CD4-positive, alpha-beta memory T cell (primary cell): ENCODE results near the gene C12orf56. TPM values are rescaled to one million over a fixed set of nuclear protein-coding genes. Genes with fewer than 3 reads are reported as not detected.

Experiments
- CTCF ChIA-PET: fragments of 350-600 bp; sonication (Branson Sonifier 250); formaldehyde crosslinking; loops from one replicate; lab custom pipeline; 2021; ENCODE audit warnings: inconsistent platforms; ENCODE audit not compliant: partially characterized antibody; lab: Charles Lee
- POLR2A ChIA-PET: fragments of 350-600 bp; sonication (Branson Sonifier 250); formaldehyde crosslinking; loops from one replicate; lab custom pipeline; 2021; ENCODE audit not compliant: partially characterized antibody; lab: Charles Lee
- DNase-seq, 5 donors: peaks; one replicate each; pipeline versions ENCODE4 v3.0.0 to v3.0.0-alpha.2; 2020 to 2022; ENCODE audit warnings: mixed read lengths in 1 of 5
- H3K27ac ChIP-seq: one replicate; pipeline ENCODE4 v1.7.0; 2013; ENCODE audit warnings: low read depth, low read length
- H3K27me3 ChIP-seq: 2 replicates; pipeline ENCODE4 v1.7.0; 2013; ENCODE audit warnings: mild to moderate bottlenecking, low read length, moderate library complexity; ENCODE audit not compliant: insufficient read depth
- H3K36me3 ChIP-seq: 2 replicates; pipeline ENCODE4 v1.7.0; 2013; ENCODE audit warnings: mild to moderate bottlenecking, low read length, moderate library complexity; ENCODE audit not compliant: insufficient read depth
- H3K4me1 ChIP-seq: 2 replicates; pipeline ENCODE4 v1.7.0; 2013; ENCODE audit warnings: mild to moderate bottlenecking, low read length, moderate library complexity; ENCODE audit not compliant: insufficient read depth
- H3K4me3 ChIP-seq, 2 donors: one replicate each; pipeline ENCODE4 v1.7.0; 2013; ENCODE audit warnings: low read length in 2 of 2, mild to moderate bottlenecking in 1 of 2
- H3K9me3 ChIP-seq, 2 donors: one replicate each; pipeline ENCODE4 v1.7.0; 2013; ENCODE audit warnings: low read length in 2 of 2, control low read depth in 1 of 2; ENCODE audit not compliant: control insufficient read depth in 1 of 2
- H3K27ac Mint-ChIP-seq, 7 donors: one replicate each; pipeline ENCODE4 v1.8.0; 2020 to 2021; ENCODE audit warnings: mixed read lengths in 7 of 7, mild to moderate bottlenecking in 6 of 7, inconsistent platforms in 3 of 7, moderate library complexity in 3 of 7
- H3K27me3 Mint-ChIP-seq, 2 donors: one replicate each; pipeline ENCODE4 v1.8.0; 2020 to 2021; ENCODE audit warnings: mixed read lengths in 2 of 2
- H3K36me3 Mint-ChIP-seq, 2 donors: one replicate each; pipeline ENCODE4 v1.8.0; 2020 to 2021; ENCODE audit warnings: mixed read lengths in 2 of 2, inconsistent platforms in 1 of 2, mild to moderate bottlenecking in 1 of 2
- H3K4me1 Mint-ChIP-seq, 4 donors: one replicate each; pipeline ENCODE4 v1.8.0; 2020 to 2021; ENCODE audit warnings: mixed read lengths in 4 of 4, mild to moderate bottlenecking in 1 of 4
- H3K4me3 Mint-ChIP-seq, 8 donors: one replicate each; pipeline ENCODE4 v1.8.0; 2020 to 2021; ENCODE audit warnings: mixed read lengths in 8 of 8, mild to moderate bottlenecking in 7 of 8, moderate library complexity in 6 of 8, inconsistent platforms in 3 of 8
- H3K9me3 Mint-ChIP-seq, 8 donors: one replicate each; pipeline ENCODE4 v1.8.0; 2020 to 2021; ENCODE audit warnings: mixed read lengths in 8 of 8, mild to moderate bottlenecking in 5 of 8, inconsistent platforms in 3 of 8, moderate library complexity in 1 of 8
- intact Hi-C: fragments of 100-400 bp; cut with micrococcal nuclease; formaldehyde crosslinking; loops from one replicate; pipeline ENCODE4 v1.15.1; 2023
- polyA plus RNA-seq, 2 donors: library from polyadenylated mRNA; unstranded; fragments of 300-500 nt; fragmentation: Illumina TruSeq; gene quantifications; one replicate each; pipeline ENCODE4 v1.2.3, GENCODE V29; 2021
- total RNA-seq, 2 experiments: library from RNA; stranded (reverse); gene quantifications; one replicate each; pipeline ENCODE4 v1.2.3, GENCODE V29; 2021

C12orf56 gene
- total and polyA plus RNA-seq, 4 experiments from 2014 or later = not detected

- Mint-ChIP-seq H3K27ac (no peak overlapping the region), H3K9me3 (no peaks in the 10 kb centered on the region), H3K27me3 (no peaks in the 10 kb centered on the region), H3K36me3 (no peaks in the 10 kb centered on the region), H3K4me3 (no peak overlapping the region), H3K4me1 (no peaks in the 10 kb centered on the region)
- H3K36me3 ChIP-seq = no peaks in the 10 kb centered on the region
- no peaks in the 10 kb centered on the region for H3K27me3 ChIP-seq
- intact Hi-C loops = no loop called here
- no peak overlapping the region for H3K4me3 ChIP-seq
- no peak for DNase-seq
- CTCF ChIA-PET = interaction anchor here (1.0 kb wide), 1 partner anchor 14 kb away, joined by 3 read pairs; no protein-coding TSS in a partner anchor
- H3K9me3 ChIP-seq = no peaks in the 10 kb centered on the region
- H3K4me1 ChIP-seq = no peaks in the 10 kb centered on the region
- H3K27ac ChIP-seq = no peak overlapping the region
- POLR2A ChIA-PET = no interaction called here
Observed at GRCh38 chr12:64243809-64244208, 146.7 kb downstream of the C12orf56 start.

- Mint-ChIP-seq H3K27ac (no peak overlapping the region), H3K4me1 (no peaks in the 10 kb centered on the region), H3K4me3 (no peak overlapping the region), H3K9me3 (no peaks in the 10 kb centered on the region), H3K27me3 (peaks cover 2 to 4% of the 10 kb centered on the region in 2 donors), H3K36me3 (no peaks in the 10 kb centered on the region)
- Histone ChIP-seq H3K4me1 (no peaks in the 10 kb centered on the region), H3K9me3 (no peaks in the 10 kb centered on the region), H3K4me3 (no peak overlapping the region), H3K27ac (no peak overlapping the region), H3K27me3 (no peaks in the 10 kb centered on the region), H3K36me3 (no peaks in the 10 kb centered on the region)
- intact Hi-C loops = no loop called here
- DNase-seq = no peak
- CTCF ChIA-PET = interaction anchor here (1.4 kb wide), 1 partner anchor 150 kb away, joined by 3 read pairs; the partner anchor contains the start of gene C12orf56
- POLR2A ChIA-PET = no interaction called here
Observed at GRCh38 chr12:64240781-64241180, 149.8 kb downstream of the C12orf56 start.

- Mint-ChIP-seq H3K4me3 (no peak overlapping the region), H3K27ac (no peak overlapping the region), H3K36me3 (no peaks in the 10 kb centered on the region), H3K9me3 (no peaks in the 10 kb centered on the region), H3K4me1 (no peaks in the 10 kb centered on the region), H3K27me3 (peaks cover 7 to 8% of the 10 kb centered on the region in 2 donors)
- Histone ChIP-seq H3K9me3 (no peaks in the 10 kb centered on the region), H3K27me3 (no peaks in the 10 kb centered on the region), H3K4me3 (no peak overlapping the region), H3K4me1 (no peaks in the 10 kb centered on the region), H3K36me3 (no peaks in the 10 kb centered on the region), H3K27ac (no peak overlapping the region)
- ChIA-PET POLR2A (interaction anchor here (1.0 kb wide), 1 partner anchor 16 kb away, joined by 3 read pairs; the partner anchor contains the start of gene KICS2), CTCF (interaction anchor here (0.7 kb wide), 1 partner anchor 15 kb away, joined by 3 read pairs; the partner anchor contains the start of gene KICS2)
- intact Hi-C loops = no loop called here
- DNase-seq = no peak
Observed at GRCh38 chr12:64237382-64237781, 153.2 kb downstream of the C12orf56 start.

- Histone ChIP-seq H3K27me3 (no peaks in the 10 kb centered on the region), H3K9me3 (no peaks in the 10 kb centered on the region), H3K27ac (no peak overlapping the region), H3K36me3 (no peaks in the 10 kb centered on the region), H3K4me3 (no peak overlapping the region), H3K4me1 (no peaks in the 10 kb centered on the region)
- intact Hi-C loops = no loop called here
- no peaks in the 10 kb centered on the region for H3K4me1 Mint-ChIP-seq
- no peak overlapping the region for H3K27ac Mint-ChIP-seq
- H3K9me3 Mint-ChIP-seq = no peaks in the 10 kb centered on the region
- ChIA-PET CTCF (no interaction called here), POLR2A (no interaction called here)
- no peak for DNase-seq
- H3K27me3 Mint-ChIP-seq = peaks cover 7 to 11% of the 10 kb centered on the region in 2 donors
- no peak overlapping the region for H3K4me3 Mint-ChIP-seq
- H3K36me3 Mint-ChIP-seq = no peaks in the 10 kb centered on the region
Observed at GRCh38 chr12:64236549-64236948, 154.0 kb downstream of the C12orf56 start.

- Histone ChIP-seq H3K9me3 (no peaks in the 10 kb centered on the region), H3K27ac (no peak overlapping the region), H3K4me1 (no peaks in the 10 kb centered on the region), H3K4me3 (no peak overlapping the region), H3K36me3 (no peaks in the 10 kb centered on the region), H3K27me3 (peaks cover 4% of the 10 kb centered on the region)
- H3K4me3 Mint-ChIP-seq = no peak overlapping the region
- H3K9me3 Mint-ChIP-seq = peaks cover 0 to 3% (median 0%) of the 10 kb centered on the region in 8 donors
- DNase-seq = no peak
- intact Hi-C loops = no loop called here
- ChIA-PET CTCF (no interaction called here), POLR2A (no interaction called here)
- no peak overlapping the region for H3K27ac Mint-ChIP-seq
- no peaks in the 10 kb centered on the region for H3K4me1 Mint-ChIP-seq
- H3K27me3 Mint-ChIP-seq = peaks cover 11 to 21% of the 10 kb centered on the region in 2 donors
- H3K36me3 Mint-ChIP-seq = no peaks in the 10 kb centered on the region
Observed at GRCh38 chr12:64232196-64232595, 158.4 kb downstream of the C12orf56 start.

GRCh38 chr12:64229796-64230195 is 160.8 kb downstream of the C12orf56 start:
- no peak for DNase-seq
- Mint-ChIP-seq H3K4me3 (no peak overlapping the region), H3K27ac (no peak overlapping the region), H3K9me3 (peaks cover 0 to 3% (median 0%) of the 10 kb centered on the region in 8 donors), H3K36me3 (no peaks in the 10 kb centered on the region), H3K4me1 (no peaks in the 10 kb centered on the region), H3K27me3 (peaks cover 7 to 22% of the 10 kb centered on the region in 2 donors)
- intact Hi-C loops = no loop called here
- Histone ChIP-seq H3K4me1 (no peaks in the 10 kb centered on the region), H3K9me3 (no peaks in the 10 kb centered on the region), H3K27ac (no peak overlapping the region), H3K36me3 (no peaks in the 10 kb centered on the region), H3K27me3 (peaks cover 4% of the 10 kb centered on the region), H3K4me3 (no peak overlapping the region)
- CTCF ChIA-PET = no interaction called here
- POLR2A ChIA-PET = no interaction called here

GRCh38 chr12:64229240-64229639 is 161.3 kb downstream of the C12orf56 start:
- Mint-ChIP-seq H3K36me3 (no peaks in the 10 kb centered on the region), H3K27ac (no peak overlapping the region), H3K27me3 (peaks cover 5 to 20% of the 10 kb centered on the region in 2 donors), H3K9me3 (peaks cover 0 to 3% (median 0%) of the 10 kb centered on the region in 8 donors), H3K4me3 (no peak overlapping the region), H3K4me1 (no peaks in the 10 kb centered on the region)
- intact Hi-C loops = no loop called here
- H3K4me1 ChIP-seq = no peaks in the 10 kb centered on the region
- no peak overlapping the region for H3K27ac ChIP-seq
- no peaks in the 10 kb centered on the region for H3K36me3 ChIP-seq
- ChIA-PET CTCF (no interaction called here), POLR2A (no interaction called here)
- no peak overlapping the region for H3K4me3 ChIP-seq
- no peak for DNase-seq
- H3K9me3 ChIP-seq = no peaks in the 10 kb centered on the region
- H3K27me3 ChIP-seq = peaks cover 4% of the 10 kb centered on the region
